Activated CD4-positive, CD25-positive, alpha-beta regulatory T cell treated with anti-CD3 and anti-CD28 coated beads, Interleukin-2, amount 50 U/mL, for 72 hours (primary cell): Measurements from ENCODE around the gene DAB1.

Experiments used
- DNase-seq: peaks from one replicate; pipeline ENCODE4 v3.0.0; 2021

DAB1 gene

DNA sequence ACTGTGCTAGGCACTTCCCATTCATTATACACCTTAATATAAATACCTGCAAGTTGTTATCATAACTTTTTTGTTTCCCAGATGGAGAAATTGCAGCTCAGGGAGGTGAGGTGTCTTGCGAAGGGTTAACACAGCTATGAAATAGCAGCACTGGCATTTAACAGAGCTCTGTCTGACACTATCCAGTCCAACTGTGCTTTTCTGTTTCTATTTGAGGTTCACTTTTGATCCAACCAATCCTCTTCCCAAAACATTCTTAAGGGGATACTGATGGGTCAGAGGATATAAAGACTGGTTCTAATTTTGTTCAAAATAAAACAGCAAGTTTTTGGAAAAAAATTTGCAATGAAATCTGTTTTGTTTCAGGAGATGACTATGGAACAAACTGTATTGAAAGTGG lies 411.5 kb downstream of the DAB1 start:
- no peak for DNase-seq

DNA sequence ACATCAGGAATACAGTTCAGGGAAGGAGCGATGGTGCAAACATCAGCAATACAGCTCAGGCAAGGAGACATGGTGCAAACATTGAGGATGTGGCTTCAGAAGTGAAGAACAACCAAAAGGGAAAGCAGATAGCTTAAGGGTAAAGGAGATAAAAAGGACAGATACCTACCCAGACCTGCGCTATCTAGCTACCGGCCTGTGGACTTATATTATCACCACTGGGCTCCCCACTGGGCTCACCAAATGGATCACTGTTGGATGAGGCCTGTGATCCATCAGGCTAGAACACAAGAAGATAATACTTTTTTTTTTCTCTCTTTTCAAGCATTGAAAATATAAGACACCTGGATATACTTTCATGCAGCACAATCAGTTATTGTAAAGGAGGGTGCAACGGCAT lies 413.3 kb downstream of the DAB1 start:
- DNase-seq: no peak

DNA sequence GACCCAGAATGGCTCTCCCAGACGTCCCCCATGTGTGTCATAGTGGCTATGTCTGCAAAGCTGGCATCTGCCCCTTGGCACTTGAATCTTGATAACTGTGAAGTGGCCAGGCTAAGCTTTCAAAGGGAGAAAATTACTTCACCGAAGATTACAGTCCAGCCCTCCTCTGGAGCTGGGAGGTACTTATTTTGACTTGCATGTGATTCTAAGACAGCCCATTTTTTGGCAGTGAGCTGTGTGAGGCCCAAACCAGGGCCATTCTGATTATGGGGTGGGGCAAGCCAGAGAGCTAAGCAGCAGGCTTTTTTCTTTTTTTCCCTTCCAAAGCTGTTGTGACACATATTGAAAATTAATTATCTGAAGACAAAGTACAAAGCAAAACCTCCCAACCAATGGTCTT lies 415.9 kb downstream of the DAB1 start:
- DNase-seq: no peak

DNA sequence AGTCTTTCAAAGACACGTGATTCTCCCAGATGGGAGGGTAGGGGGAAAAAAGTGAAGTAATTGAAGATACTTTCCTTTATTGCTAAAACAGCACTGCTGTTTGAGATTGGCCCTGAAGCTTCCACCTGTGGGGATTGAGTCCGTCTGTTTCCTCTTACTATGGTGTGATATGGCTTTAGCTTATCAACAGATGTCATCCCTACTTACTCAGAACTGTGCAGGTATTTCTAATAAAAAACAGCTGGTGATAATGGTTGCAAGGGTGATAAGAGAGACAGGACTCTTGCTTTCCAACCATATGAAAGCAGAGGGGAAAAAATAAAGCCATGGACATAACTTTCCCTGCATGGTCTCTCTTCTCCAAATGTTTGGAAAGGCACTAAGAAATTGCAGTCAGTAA lies 416.4 kb downstream of the DAB1 start:
- DNase-seq: no peak

DNA sequence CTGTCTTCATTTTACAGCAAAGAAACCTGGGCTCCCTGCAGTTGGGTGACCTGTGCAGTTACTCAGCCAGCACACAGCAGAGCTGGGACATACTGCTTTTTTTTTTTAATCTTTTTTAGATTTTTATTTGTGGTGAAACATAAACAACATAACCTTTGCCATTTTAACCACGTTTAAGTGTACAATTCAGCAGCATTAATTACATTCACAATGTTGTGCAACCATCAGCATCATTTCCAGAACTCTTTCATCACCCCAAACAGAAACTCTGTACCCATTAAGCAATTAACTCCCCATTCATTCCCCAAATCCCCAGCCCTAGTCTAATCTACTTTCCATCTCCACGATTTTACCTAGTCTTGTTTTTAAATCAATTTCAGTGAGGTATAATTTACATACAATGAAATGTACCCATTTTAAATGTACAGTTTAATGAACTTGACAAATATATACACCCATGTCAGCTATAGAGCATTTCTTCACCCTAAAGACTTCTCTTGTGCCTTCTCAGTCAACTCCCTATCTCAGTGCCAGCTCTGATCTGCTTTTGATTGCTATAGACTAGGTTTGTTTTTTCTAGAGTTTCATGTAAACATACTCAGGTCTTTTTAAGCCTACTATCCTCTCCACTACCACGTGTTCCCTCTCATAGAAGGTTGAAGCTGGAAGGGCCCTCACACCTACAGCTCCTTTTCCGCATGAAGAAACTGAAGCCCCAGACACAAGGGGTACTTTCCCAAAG lies 420.3 kb downstream of the DAB1 start:
- no peak for DNase-seq

DNA sequence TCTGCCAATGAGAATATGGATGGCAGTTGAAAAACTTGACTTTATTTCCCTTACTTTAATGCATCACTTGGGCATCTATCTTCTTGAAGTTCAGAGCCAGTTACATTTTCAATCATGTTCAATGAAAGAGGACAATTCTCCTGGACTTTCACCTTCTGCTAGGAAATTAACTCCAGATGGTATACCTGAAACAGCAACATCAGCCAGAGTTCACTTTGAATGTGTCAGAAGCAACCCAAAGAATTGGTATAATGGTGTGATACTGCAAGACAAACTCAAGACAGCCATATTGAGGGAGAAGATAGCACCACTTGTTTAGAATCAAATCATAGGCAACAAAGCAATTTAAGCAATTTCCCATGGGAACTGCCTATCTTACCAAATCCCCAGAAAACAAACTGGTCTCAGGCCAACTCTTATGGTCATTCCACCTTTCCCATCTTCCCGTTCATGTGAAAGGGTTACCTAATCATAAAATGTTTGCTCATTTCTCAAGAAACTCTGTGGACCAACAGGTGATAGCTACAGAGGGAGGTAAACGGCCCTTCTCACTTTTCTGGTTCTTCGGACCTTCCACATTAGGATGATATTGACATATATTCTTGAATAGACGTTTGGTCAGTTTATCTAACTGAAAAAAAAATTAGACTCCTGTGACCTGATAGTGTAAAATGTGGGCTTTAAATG lies 428.3 kb downstream of the DAB1 start:
- no peak for DNase-seq

DNA sequence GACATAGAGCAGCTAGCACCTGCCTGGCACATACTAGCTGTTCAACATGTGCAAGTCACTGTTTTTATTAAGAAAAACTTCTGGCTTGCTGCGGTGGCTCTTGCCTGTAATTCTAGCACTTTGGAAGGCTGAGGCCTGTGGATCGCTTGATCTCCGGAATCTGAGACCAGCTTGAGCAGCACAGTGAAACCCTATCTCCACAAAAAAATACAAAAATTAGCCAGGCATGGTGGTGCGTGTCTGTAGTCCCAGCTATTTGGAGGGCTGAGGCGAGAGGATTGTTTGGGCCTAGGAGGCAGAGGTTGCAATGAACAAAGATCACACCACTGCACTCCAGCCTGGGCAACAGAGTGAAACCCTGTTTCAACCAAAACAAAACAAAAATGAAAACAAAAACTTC lies 430.4 kb downstream of the DAB1 start:
- no peak for DNase-seq

DNA sequence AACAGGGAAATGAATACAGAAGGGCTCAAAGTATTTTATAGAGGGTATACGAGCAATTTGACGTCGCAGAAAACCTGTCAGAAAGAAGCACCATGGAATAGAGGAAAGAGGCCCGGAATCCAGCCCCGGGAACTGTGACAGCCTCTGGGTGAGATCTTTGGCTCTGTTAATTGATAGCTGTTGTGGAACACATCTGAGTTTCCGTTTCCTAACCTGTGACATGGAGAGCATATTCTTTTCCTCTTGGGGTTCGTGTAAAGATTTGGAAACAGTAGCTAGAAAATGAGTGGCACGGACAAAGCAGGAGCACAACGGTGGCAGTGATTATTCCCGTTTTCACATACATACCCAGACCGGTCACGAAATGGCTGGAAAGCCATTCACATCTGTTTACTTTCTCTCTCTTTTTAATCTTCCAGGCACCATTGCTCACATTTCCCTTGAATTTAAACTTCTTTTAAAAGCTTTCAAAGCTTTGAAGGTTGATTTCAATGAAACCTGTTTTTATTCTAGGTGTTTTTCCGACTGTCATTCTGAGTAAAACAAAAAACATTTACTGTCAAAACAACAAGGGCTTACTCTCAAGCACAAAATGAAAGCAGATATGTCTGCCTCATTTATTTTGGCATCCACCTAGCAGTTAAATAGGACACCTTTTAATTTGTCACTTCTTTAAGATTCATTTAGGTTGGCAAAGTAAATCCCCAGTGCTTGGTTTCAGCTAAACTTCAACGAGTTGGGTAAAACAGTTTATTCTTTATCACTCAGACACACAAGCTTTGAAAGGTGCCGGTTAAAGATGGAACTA lies 431.3 kb downstream of the DAB1 start:
- no peak for DNase-seq

DNA sequence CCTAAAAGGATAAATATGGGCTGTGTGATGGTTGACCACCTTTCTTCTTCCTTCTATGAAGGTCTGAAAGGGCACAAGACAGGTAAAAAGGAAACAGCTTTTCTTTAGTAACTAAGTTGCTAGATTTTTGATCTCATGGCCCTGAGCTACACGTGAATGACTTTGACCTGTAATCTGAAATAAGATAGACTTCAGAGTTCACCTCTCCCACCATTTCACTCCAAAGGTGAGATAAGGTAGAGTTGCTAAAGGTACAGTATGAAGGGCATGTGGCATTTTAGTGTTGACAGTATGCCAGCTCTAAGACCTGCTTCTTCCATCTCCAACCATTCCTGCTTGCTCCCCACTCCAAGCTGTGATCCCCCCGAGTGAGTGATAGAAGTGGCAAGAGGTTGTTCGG lies 432.3 kb downstream of the DAB1 start:
- no peak for DNase-seq

DNA sequence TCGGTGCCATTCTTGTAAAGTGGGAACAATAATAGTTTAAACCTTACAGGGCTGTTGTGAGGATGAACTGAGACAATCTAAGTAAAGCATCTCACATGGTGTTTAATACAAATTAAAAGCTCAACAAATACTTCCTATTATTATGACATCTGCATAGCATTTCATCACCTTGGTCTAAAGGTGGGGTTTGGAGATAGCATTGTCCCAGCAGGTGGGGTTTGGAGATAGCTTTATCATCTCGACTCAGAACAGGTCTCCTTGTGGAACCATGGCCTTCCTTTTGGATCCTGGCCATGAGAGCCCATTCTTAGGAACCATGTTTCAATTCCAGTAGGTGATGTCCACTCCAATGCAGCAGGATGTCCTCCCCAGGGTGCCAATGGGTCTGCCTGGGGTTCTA lies 437.5 kb downstream of the DAB1 start:
- no peak for DNase-seq

DNA sequence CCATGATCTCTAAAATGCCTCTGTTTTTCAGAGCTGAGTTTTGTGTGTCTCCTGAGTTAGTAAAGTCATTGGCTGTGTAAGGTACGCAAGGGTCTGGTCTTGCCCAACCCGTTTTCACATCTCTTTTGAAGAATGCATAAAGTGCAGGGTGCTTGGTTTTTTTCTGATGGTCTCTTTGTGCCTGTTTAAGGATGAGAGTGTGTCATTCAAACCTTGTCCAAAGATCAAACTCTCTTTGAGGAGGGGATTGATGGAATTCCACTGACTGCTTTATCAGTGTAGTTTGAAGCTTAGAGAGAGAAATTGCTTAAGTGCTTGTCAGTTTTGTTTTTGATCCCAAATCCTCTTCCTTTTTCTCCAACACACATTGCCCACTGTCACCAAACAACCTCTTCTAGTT lies 438.0 kb downstream of the DAB1 start:
- DNase-seq: no peak

DNA sequence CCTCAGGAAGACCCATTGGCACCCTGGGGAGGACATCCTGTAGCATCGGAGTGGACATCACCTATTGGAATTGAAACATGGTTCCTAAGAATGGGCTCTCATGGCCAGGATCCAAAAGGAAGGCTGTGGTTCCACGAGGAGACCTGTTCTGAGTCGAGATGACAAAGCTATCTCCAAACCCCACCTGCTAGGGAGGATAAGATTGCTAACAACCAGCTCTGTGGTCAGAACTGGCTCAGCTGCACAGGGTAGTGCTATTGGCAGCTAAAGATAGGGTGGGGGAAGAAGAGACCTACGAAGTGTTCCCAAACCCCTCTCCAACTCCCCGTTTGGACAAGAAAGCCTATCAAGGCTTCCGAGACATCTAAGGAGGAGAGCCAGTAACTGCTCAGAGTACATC lies 440.4 kb downstream of the DAB1 start:
- DNase-seq: no peak

DNA sequence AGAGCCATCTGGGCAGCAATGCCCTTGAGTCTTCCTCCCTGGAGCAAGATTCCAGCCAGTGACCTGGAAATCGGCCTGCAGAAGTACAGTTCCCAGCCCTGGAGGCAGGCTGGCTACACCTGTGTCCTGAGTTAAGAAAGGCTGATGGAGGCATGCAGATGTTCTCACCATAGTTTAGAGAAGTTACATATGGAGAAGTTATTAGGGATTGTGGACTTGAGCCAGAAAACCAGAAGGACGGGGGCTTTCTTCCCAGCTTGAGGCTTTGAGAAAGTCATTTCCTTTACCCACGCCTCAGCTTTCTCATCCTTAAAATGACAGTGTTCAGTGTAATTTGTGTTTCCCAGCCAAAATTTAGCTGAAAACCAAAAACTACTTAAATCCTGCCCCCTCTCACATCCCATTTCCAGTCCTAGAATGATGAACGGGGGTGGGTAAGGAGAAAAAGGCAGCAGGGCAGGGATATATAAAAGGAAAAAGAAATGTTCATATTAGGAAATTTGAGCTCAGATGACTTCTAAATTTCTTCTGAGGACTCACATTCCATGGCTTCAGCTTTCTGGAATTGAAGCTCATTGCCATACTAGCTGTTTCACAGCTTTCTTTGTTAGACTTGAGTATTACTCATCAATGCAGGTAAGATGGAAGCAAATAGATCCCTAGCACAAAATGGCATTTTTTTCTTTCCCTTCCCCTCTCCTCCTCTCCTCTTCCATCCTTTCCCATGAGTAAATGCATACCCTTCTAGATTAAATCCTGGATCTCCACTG lies 443.7 kb downstream of the DAB1 start:
- DNase-seq: no peak

DNA sequence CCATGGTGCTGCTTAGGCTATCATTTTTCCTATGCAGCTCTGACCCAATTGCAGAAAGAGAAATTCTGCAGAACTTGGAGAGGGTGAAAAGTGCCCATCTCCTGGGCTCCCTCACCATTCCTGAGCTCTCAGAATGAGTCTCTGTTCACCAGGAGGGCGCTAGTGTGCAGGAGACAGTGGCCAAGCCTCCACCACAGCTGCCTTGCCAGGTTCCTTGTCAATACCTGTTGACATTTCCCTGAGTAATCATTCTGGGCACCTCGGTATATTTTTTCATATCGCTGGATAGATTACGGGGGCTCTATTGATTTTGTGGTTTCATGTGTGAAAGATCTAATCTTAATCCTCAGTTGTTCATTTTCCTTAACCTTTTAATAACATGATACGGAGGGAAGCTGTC lies 445.0 kb downstream of the DAB1 start:
- no peak for DNase-seq

DNA sequence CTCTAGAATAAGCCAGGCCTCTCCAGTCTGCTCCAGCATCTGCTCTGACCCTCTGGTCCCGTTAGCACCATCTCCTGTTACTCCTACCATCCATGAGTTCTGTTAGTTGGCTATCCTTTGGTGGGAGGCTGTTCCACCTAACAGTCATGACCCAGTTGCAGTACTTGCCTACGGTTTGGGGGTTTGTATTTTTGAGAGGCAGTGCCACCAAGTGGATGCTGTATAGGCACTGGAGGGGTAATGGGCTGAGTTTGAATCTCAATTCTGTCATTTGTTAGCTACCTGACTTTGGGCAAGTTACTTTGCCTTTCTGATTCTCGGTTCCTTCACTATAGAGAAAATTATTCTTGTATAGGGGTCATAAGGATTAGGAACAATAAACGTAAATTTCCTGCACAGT lies 445.9 kb downstream of the DAB1 start:
- no peak for DNase-seq

DNA sequence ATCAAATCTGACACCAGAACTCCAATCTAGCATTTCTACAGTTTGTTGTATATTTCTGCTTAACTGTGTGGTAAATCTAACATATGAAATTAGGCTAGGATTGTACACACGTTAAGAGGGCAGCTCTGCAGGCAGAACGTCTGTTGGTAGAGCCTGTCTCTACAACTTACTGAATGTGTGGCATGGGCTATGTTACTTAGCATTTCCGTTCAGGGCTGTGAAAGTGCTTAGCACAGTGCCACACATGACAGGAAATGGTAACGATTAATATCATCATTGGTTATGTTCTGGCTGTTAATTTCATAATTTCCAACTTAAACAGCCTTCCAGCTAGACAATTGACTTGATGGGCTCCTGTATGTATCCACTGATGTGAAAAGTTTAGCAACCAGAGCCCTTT lies 448.4 kb downstream of the DAB1 start:
- DNase-seq: no peak

DNA sequence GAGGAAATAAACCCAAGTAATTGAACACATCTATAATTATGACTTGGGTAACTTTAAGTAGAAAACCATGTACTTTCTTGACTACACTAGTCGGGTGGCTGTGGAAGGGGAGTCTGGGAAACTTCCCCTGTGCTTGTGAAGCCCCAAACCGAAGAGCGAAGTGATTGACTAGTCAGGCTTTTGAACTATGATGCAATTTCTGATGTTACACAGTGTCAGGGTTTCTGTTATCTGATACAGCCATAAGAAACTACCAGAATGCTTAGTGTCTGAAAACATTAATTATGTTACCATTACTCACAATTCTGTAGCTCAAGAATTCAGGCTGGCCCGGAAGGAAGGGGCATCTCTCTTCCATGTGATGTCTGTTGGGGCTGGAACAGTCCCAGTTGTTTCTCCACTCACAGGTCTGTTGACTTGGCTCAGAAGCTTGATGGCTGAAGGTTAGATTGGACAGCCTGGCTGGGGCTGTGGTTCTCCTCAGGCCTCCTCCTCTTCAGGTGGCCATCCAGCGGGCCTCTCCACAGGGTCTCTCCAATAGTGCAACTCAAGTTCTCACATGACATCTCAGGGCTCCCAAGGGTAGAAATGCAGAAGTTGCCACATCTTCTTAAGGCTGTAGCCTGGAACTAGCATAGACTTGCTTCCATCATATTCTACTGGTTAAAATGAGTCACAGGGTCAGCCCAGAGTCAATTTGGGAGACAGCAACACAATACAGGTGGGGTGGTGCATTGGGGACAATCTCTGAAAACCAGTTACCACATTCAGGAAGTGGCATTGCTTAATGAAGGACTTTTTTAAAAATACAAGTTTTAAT lies 449.7 kb downstream of the DAB1 start:
- DNase-seq: no peak

DNA sequence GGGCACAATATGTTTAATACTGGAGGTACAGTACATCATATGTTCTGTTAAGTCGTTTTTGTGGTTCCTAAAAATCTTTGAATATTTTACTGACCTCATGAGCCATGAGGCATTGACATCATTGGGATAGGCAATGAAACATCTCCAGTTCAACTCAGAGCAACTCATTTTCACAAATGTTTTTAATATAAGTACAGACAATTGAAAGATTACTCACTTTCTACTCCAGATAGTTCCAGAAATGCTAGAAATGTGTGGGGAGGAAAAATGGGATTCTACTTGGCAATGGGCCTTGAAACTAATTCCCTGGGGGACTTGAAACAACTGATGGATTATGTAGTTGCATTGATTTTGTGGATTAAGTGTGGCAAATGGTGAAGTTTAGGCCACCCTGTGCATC lies 450.9 kb downstream of the DAB1 start:
- DNase-seq: no peak

DNA sequence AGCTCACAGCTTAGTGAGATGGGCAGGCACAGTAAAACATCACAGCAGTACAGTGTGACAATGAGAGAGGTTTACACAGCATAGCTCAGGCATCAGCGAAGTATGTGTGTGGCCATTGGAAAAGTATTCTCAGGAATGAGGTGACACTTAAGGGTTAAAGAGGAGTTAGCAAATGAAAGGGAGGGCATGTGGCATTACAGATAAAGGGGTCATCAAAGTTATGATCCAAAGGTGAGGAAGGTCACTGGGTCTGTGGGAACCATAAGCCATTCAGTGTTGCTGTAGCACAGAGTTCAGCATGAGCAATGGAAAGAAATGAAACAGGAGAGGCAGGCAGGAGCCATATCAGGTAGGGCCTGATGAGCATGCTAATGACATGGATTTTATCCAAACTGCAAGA lies 453.6 kb downstream of the DAB1 start:
- DNase-seq: no peak

DNA sequence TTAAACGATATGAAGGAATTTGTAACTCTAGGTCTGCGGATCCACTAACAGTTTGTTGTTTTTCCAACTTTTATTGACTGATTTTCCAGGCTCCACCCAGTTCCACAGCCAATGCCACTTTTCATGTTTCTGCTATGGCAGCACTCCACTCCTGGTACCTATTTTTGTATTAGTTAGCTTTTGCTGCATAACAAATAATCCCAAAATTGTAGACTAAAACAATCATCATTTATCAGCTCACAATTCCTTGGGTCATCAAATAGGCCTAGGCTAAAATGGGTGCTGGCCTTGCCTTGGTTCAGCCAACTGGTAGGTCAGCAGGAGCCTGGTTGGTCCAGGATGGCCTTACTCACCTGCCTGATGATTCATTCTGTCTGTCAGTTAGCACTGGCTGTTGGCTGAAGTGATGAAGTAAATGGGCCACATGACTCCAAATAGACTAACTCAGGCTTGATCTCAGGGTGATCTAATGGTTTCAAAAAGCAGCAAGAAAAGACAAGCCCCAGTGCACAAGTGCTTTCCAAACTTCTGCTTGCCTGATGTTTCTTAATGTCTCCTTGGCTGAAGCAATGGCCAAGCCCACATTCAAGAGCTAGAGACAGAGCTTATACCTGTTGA lies 454.9 kb downstream of the DAB1 start:
- DNase-seq: no peak

DNA sequence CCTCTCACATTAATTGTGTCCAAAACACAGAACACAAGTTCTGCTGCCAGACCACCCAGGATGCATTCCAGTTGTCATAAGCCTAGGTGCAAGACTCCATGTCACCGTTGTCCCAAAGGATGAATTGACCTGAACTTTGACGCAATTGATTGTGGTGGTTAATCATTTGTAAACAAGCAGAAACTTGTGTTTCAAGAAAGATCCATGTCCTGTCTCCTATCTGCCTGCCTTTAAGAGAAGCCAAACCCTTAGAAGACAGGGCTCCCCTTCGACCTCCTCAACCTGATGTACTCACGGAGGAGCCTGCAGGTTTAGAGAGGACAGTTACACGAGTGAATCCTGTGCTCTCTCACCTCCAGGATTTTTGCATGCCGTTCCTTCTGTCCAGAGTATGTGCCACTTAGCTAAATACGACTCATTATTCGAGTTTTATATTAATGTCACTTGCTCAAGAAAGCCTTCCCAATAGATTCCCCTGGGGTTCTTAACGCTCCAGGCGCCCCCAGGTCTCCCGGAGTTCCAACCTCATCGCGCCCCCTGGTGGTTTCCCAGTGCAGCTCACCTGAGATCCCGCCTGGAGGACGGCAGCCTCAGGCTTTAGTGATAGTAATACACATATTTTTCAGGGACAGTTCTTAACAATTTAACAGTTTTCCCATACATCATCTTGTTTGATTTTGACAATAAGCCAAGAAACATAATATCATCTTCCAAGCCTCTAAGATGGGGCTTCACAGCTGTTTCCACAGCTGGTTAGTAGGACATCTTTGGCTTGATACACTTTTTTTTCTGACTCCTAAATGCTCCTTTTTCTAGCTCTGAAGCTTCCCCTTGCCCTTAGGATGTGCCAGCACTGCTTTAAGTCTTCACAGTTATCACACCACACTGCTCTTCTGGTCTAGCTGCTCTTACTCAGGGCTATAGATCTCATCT lies 455.7 kb downstream of the DAB1 start:
- DNase-seq: no peak
